Suppressor macrophage treated with lipopolysaccharide for 4 hours (primary cell): Measurements from ENCODE around the gene BAIAP2L1.
"Not testable (repeated sequence)": the region's sequence is repeated elsewhere in the genome, so short reads cannot be mapped to it uniquely, and the experiment has no call there.

ENCODE experiments used
- DNase-seq: peaks from one replicate; pipeline ENCODE4 v3.0.0-alpha.2; 2020

Gene BAIAP2L1

GRCh38 chr7:98317366-98318040 lies 83.4 kb downstream of the BAIAP2L1 start:
- no peak for DNase-seq

- DNase-seq = not testable (repeated sequence)
Measured at GRCh38 chr7:98315994-98316527, 84.8 kb downstream of the BAIAP2L1 start.

- DNase-seq = no peak
Measured at GRCh38 chr7:98315318-98315993, 85.4 kb downstream of the BAIAP2L1 start.

- no peak for DNase-seq
Measured at GRCh38 chr7:98314469-98314868, 86.4 kb downstream of the BAIAP2L1 start.

GRCh38 chr7:98312201-98312600 lies 88.7 kb downstream of the BAIAP2L1 start:
- DNase-seq = no peak

- DNase-seq = no peak
Measured at GRCh38 chr7:98309566-98309965, 91.3 kb downstream of the BAIAP2L1 start.

GRCh38 chr7:98307971-98308466 lies 92.9 kb downstream of the BAIAP2L1 start:
- DNase-seq = no peak

- DNase-seq = no peak
Measured at GRCh38 chr7:98305951-98306535, 94.8 kb downstream of the BAIAP2L1 start.

GRCh38 chr7:98303906-98304305 lies 97.0 kb downstream of the BAIAP2L1 start:
- DNase-seq = no peak

GRCh38 chr7:98303176-98303865 lies 97.6 kb downstream of the BAIAP2L1 start:
- DNase-seq = no peak

- no peak for DNase-seq
Measured at GRCh38 chr7:98301693-98302470, 99.0 kb downstream of the BAIAP2L1 start.

- DNase-seq = no peak
Measured at GRCh38 chr7:98300595-98301372, 100.1 kb downstream of the BAIAP2L1 start.

- DNase-seq = no peak
Measured at GRCh38 chr7:98297626-98298286, 103.1 kb downstream of the BAIAP2L1 start.

GRCh38 chr7:98296833-98297232 lies 104.1 kb downstream of the BAIAP2L1 start:
- DNase-seq = no peak

GRCh38 chr7:98295467-98296192 lies 105.3 kb downstream of the BAIAP2L1 start:
- DNase-seq = no peak

GRCh38 chr7:98294798-98295382 lies 106.0 kb downstream of the BAIAP2L1 start:
- no peak for DNase-seq

- DNase-seq = no peak
Measured at GRCh38 chr7:98294326-98294725, 106.6 kb downstream of the BAIAP2L1 start.

- no peak for DNase-seq
Measured at GRCh38 chr7:98293746-98294145, 107.1 kb downstream of the BAIAP2L1 start.

GRCh38 chr7:98293265-98293664 lies 107.6 kb downstream of the BAIAP2L1 start:
- DNase-seq = no peak

- no peak for DNase-seq
Measured at GRCh38 chr7:98291717-98292116, 109.2 kb downstream of the BAIAP2L1 start.
